Measurements from ENCODE around the gene ADRA1B. TPM values are rescaled to one million over a fixed set of nuclear protein-coding genes. Genes with fewer than 3 reads are reported as not detected.

ADRA1B gene
- total RNA-seq, 1 experiment from 2014 or later, result 8.3 TPM

GRCh38 chr5:159956074-159956473 lies 39.8 kb downstream of the ADRA1B start:
- TF ChIP-seq, protein P1, sequence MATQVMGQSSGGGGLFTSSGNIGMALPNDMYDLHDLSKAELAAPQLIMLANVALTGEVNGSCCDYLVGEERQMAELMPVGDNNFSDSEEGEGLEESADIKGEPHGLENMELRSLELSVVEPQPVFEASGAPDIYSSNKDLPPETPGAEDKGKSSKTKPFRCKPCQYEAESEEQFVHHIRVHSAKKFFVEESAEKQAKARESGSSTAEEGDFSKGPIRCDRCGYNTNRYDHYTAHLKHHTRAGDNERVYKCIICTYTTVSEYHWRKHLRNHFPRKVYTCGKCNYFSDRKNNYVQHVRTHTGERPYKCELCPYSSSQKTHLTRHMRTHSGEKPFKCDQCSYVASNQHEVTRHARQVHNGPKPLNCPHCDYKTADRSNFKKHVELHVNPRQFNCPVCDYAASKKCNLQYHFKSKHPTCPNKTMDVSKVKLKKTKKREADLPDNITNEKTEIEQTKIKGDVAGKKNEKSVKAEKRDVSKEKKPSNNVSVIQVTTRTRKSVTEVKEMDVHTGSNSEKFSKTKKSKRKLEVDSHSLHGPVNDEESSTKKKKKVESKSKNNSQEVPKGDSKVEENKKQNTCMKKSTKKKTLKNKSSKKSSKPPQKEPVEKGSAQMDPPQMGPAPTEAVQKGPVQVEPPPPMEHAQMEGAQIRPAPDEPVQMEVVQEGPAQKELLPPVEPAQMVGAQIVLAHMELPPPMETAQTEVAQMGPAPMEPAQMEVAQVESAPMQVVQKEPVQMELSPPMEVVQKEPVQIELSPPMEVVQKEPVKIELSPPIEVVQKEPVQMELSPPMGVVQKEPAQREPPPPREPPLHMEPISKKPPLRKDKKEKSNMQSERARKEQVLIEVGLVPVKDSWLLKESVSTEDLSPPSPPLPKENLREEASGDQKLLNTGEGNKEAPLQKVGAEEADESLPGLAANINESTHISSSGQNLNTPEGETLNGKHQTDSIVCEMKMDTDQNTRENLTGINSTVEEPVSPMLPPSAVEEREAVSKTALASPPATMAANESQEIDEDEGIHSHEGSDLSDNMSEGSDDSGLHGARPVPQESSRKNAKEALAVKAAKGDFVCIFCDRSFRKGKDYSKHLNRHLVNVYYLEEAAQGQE (IDR thresholded peaks at IDR 0.05; ENCODE audit: insufficient read depth in 1 of 2, low read depth in 2 of 2, low read length in 1 of 2), result no peak
- no peak for TF ChIP-seq CTCF (IDR thresholded peaks at IDR 0.05)
- no peak for TF ChIP-seq SIN3A (IDR thresholded peaks at IDR 0.05; ENCODE audit: borderline replicate concordance, insufficient read depth, low read depth, low read length)
- no peak for TF ChIP-seq TCF7L2 (IDR thresholded peaks at IDR 0.05; ENCODE audit: low read depth, low read length)
- no peak for TF ChIP-seq POLR2AphosphoS5 (IDR thresholded peaks at IDR 0.05; ENCODE audit: low read depth, low read length)
- DNase-seq (ENCODE audit: low read depth, low spot score) (no peak), ATAC-seq (no peak)
- no peaks in the 10 kb centered on the region for H3K9me3 ChIP-seq (ENCODE audit: control insufficient read depth, insufficient read depth, low read depth, low read length)
- intact Hi-C loops (cut with micrococcal nuclease; ENCODE audit: unreplicated experiment) (no loop called here), in situ Hi-C loops (cut with HindIII; ENCODE audit: low pct_unique_long_range_greater_than_20kb, low sequenced_read_pairs) (no loop called here)
- H3K4me3 ChIP-seq (ENCODE audit: low read depth in 2 of 2, low read length in 2 of 2), result no peak overlapping the region
- CTCF ChIA-PET, result no interaction called here
- no TSS peak for BruUV-seq (replicated peaks)
- H3K27ac ChIP-seq (ENCODE audit: low read length), result no peak overlapping the region
- no peaks in the 10 kb centered on the region for H3K27me3 ChIP-seq (ENCODE audit: control insufficient read depth, insufficient read depth, low read length)
- H3K36me3 ChIP-seq (ENCODE audit: control insufficient read depth, insufficient read depth, low read length), result no peaks in the 10 kb centered on the region
- POLR2A ChIA-PET, result no interaction called here
- H3K4me1 ChIP-seq (ENCODE audit: control insufficient read depth, insufficient read depth, low read length), result no peaks in the 10 kb centered on the region

DNA sequence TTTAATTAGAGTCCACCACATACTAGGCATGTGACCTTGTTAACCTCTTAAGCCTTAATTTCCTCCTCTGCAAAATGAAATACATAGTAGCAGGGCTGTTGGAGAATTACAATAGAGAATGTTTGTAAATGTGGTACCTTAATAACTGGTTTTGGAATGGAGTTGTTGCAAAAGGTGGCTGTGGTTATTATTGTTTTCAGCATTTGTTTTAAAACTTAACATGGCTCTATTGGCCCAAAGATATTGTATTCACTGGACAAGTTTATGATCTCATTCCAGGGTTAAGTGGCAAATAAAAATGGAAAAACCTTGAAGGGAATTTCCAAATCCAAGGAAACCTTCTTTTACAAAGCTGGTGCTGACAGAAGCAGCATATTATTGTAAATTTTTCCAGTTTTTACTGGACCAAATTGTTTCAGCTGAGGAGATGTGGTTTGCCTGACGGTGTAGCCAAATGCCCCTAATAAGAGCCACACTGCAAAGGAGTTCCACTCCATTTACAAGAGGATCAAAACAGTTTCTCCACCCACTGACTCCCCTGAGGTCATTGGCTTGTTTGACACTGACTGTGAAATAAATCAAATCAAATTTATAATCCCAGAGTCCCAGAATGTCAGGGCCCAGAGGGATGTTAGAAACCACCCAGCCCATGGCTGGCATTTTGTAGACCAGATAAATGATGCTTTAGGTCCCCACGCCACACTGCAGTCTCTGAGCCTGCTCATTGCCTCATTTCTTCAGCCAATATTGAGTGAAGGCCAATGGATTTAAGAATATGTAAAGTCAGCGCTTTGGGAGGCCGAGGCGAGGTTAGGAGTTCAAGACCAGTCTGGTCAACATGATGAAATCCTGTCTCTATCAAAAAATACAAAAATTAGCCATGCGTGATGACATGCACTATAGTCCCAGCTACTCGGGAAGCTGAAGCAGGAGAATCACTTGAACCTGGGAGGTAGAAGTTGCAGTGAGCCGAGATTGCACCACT lies 45.2 kb downstream of the ADRA1B start:
- in situ Hi-C loops (cut with HindIII; ENCODE audit: low pct_unique_long_range_greater_than_20kb, low sequenced_read_pairs) (no loop called here), intact Hi-C loops (cut with micrococcal nuclease; ENCODE audit: unreplicated experiment) (no loop called here)
- no peak for ATAC-seq
- Histone ChIP-seq H3K4me3 (ENCODE audit: low read depth in 2 of 2, low read length in 2 of 2) (no peak overlapping the region), H3K36me3 (ENCODE audit: control insufficient read depth, insufficient read depth, low read length) (no peaks in the 10 kb centered on the region), H3K4me1 (ENCODE audit: control insufficient read depth, insufficient read depth, low read length) (no peaks in the 10 kb centered on the region), H3K9me3 (ENCODE audit: control insufficient read depth, insufficient read depth, low read depth, low read length) (no peaks in the 10 kb centered on the region), H3K27ac (ENCODE audit: low read length) (no peak overlapping the region), H3K27me3 (ENCODE audit: control insufficient read depth, insufficient read depth, low read length) (no peaks in the 10 kb centered on the region)
- no peak for DNase-seq (ENCODE audit: low read depth, low spot score)
- TF ChIP-seq, protein P1 (IDR thresholded peaks at IDR 0.05; ENCODE audit: insufficient read depth in 1 of 2, low read depth in 2 of 2, low read length in 1 of 2), result no peak
- peak; percentile 73 for TF ChIP-seq TCF7L2 (IDR thresholded peaks at IDR 0.05; ENCODE audit: low read depth, low read length)
- ChIA-PET POLR2A (no interaction called here), CTCF (no interaction called here)
- BruUV-seq (replicated peaks), result no TSS peak

Data from Panc1 (cell line).